Astrocyte (in vitro differentiated cells and primary cell): ENCODE measurements around the gene HOXD1. TPM values are rescaled to one million over a fixed set of nuclear protein-coding genes. Genes with fewer than 3 reads are reported as not detected.
A peak's percentile ranks its signal among the peaks of the same experiment; 100 is the strongest.

Source experiments
- DNase-seq: peaks from one replicate; pipeline ENCODE4 v3.0.0-alpha.2; 2010; ENCODE audit warnings: low read depth
- FAIRE-seq: peaks from 2 replicates; lab custom pipeline; 2011; peaks lifted over from hg19 to GRCh38; lab: Jason Lieb, UNC
- H2AFZ ChIP-seq: 2 replicates; pipeline ENCODE4 v1.6.0; 2012; ENCODE audit warnings: low read depth, low read length, inconsistent platforms
- H3K27ac ChIP-seq: 2 replicates; pipeline ENCODE4 v1.5.1; 2011; ENCODE audit warnings: low read depth, low read length, inconsistent platforms
- H3K27me3 ChIP-seq: 2 replicates; pipeline ENCODE4 v1.6.0; 2011; ENCODE audit warnings: low read length, inconsistent platforms; ENCODE audit not compliant: insufficient read depth
- H3K36me3 ChIP-seq: 2 replicates; pipeline ENCODE4 v1.5.1; 2011; ENCODE audit warnings: low read length, inconsistent platforms; ENCODE audit not compliant: insufficient read depth
- H3K4me1 ChIP-seq: 2 replicates; pipeline ENCODE4 v1.5.1; 2011; ENCODE audit warnings: low read length, inconsistent platforms; ENCODE audit not compliant: insufficient read depth
- H3K4me2 ChIP-seq: 2 replicates; pipeline ENCODE4 v1.6.0; 2012; ENCODE audit warnings: low read length, inconsistent platforms
- H3K4me3 ChIP-seq: 2 replicates; pipeline ENCODE4 v1.5.1; 2011; ENCODE audit warnings: low read depth, mild to moderate bottlenecking, low read length, inconsistent platforms; ENCODE audit not compliant: insufficient read depth
- H3K79me2 ChIP-seq: 2 replicates; pipeline ENCODE4 v1.6.0; 2012; ENCODE audit warnings: mild to moderate bottlenecking, low read length, inconsistent platforms; ENCODE audit not compliant: insufficient read depth
- H3K9ac ChIP-seq: 2 replicates; pipeline ENCODE4 v1.6.0; 2012; ENCODE audit warnings: mild to moderate bottlenecking, low read length, inconsistent platforms
- H3K9me3 ChIP-seq: 2 replicates; pipeline ENCODE4 v1.5.1; 2012; ENCODE audit warnings: low read depth, mild to moderate bottlenecking, low read length, inconsistent platforms; ENCODE audit not compliant: insufficient read depth
- H4K20me1 ChIP-seq: 2 replicates; pipeline ENCODE4 v1.6.0; 2012; ENCODE audit warnings: low read length, inconsistent platforms; ENCODE audit not compliant: insufficient read depth
- H3K27ac Mint-ChIP-seq: one replicate; pipeline ENCODE4 v1.8.0; 2021; ENCODE audit warnings: mild to moderate bottlenecking, mixed read lengths; ENCODE audit not compliant: unreplicated experiment
- H3K27me3 Mint-ChIP-seq: one replicate; pipeline ENCODE4 v1.8.0; 2021; ENCODE audit warnings: low read depth, mixed read lengths; ENCODE audit not compliant: unreplicated experiment
- H3K36me3 Mint-ChIP-seq: one replicate; pipeline ENCODE4 v1.8.0; 2021; ENCODE audit warnings: low read depth, mixed read lengths; ENCODE audit not compliant: unreplicated experiment
- H3K4me1 Mint-ChIP-seq: one replicate; pipeline ENCODE4 v1.8.0; 2021; ENCODE audit warnings: low read depth, mixed read lengths; ENCODE audit not compliant: unreplicated experiment
- H3K4me3 Mint-ChIP-seq: one replicate; pipeline ENCODE4 v1.8.0; 2021; ENCODE audit warnings: mild to moderate bottlenecking, moderate library complexity, mixed read lengths; ENCODE audit not compliant: unreplicated experiment
- H3K9me3 Mint-ChIP-seq: one replicate; pipeline ENCODE4 v1.8.0; 2021; ENCODE audit warnings: mild to moderate bottlenecking, mixed read lengths; ENCODE audit not compliant: unreplicated experiment
- CTCF ChIP-seq: IDR thresholded peaks from 2 replicates; pipeline ENCODE4 v1.5.1; 2011; ENCODE audit warnings: low read depth, mild to moderate bottlenecking, inconsistent platforms, low read length, moderate library complexity; ENCODE audit not compliant: insufficient read depth
- EZH2 ChIP-seq: IDR thresholded peaks from 2 replicates; pipeline ENCODE4 v1.6.1; 2012; ENCODE audit warnings: mild to moderate bottlenecking, low read length, inconsistent platforms; ENCODE audit not compliant: insufficient read depth
- total RNA-seq: library from RNA; stranded (reverse); gene quantifications from 2 replicates; pipeline ENCODE4 v1.2.1, GENCODE V29; 2021

The HOXD1 gene
- total RNA-seq, 1 donor from 2014 or later: not detected

DNA sequence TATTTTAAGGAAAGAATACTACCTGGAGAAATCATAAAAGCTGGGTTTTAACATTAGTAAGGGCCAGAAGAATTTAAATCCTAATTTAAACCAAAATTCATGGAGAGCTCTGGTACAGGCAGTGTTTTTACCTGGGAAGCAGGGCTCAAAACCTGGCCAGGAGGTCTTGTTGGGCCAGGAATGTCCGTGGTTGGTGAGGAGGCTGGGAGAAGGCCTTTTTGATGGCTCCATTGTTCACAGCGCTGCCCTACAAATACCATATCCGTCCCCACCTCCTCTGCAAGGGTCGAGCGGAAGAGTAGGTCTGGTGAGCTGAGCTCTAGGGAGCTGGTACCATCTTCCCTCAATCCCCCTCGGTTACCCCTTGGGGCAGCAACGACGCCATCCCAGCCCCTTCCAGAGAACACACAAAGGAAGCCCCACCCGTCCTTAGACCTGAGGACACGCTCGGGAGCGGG lies 10.9 kb upstream of the HOXD1 start:
- Histone ChIP-seq H3K4me3 (peak overlapping the region; percentile 27), H3K27ac (no peak overlapping the region)
- FAIRE-seq: no peak

GRCh38 chr2:176178038-176178756 lies 10.3 kb upstream of the HOXD1 start:
- peak overlapping the region; percentile 69 for H3K4me3 Mint-ChIP-seq
- H3K4me1 ChIP-seq: no peaks in the 10 kb centered on the region
- DNase-seq (peak; percentile 89), FAIRE-seq (no peak)
- H2AFZ ChIP-seq: peak overlapping the region; percentile 63
- peaks cover 63% of the 10 kb centered on the region for H3K27me3 ChIP-seq
- H3K36me3 ChIP-seq: no peaks in the 10 kb centered on the region
- peaks cover 89% of the 10 kb centered on the region for H3K27me3 Mint-ChIP-seq
- H3K4me2 ChIP-seq: peak overlapping the region; percentile 75
- no peak overlapping the region for H3K27ac ChIP-seq
- H3K9me3 Mint-ChIP-seq: peaks cover 12% of the 10 kb centered on the region
- no peaks in the 10 kb centered on the region for H3K36me3 Mint-ChIP-seq
- no peaks in the 10 kb centered on the region for H4K20me1 ChIP-seq
- H3K79me2 ChIP-seq: no peaks in the 10 kb centered on the region
- TF ChIP-seq CTCF: no peak
- peak; percentile 72 for TF ChIP-seq EZH2
- no peak overlapping the region for H3K9ac ChIP-seq
- H3K27ac Mint-ChIP-seq: no peak overlapping the region
- peak overlapping the region; percentile 27 for H3K4me3 ChIP-seq
- no peaks in the 10 kb centered on the region for H3K9me3 ChIP-seq
- H3K4me1 Mint-ChIP-seq: peaks cover 12% of the 10 kb centered on the region

More for the DNA sequence above, 10.9 kb upstream of the HOXD1 start:
- no peaks in the 10 kb centered on the region for H3K9me3 ChIP-seq
- no peaks in the 10 kb centered on the region for H3K79me2 ChIP-seq
- H3K27me3 ChIP-seq: peaks cover 69% of the 10 kb centered on the region
- peak; percentile 26 for DNase-seq
- H3K4me3 Mint-ChIP-seq: peak overlapping the region; percentile 45
- no peaks in the 10 kb centered on the region for H3K36me3 ChIP-seq
- H3K9ac ChIP-seq: no peak overlapping the region
- H2AFZ ChIP-seq: peak overlapping the region; percentile 30
- H3K36me3 Mint-ChIP-seq: no peaks in the 10 kb centered on the region
- no peaks in the 10 kb centered on the region for H3K4me1 ChIP-seq
- peaks cover 89% of the 10 kb centered on the region for H3K27me3 Mint-ChIP-seq
- TF ChIP-seq CTCF (no peak), EZH2 (no peak)
- no peaks in the 10 kb centered on the region for H4K20me1 ChIP-seq
- peaks cover 12% of the 10 kb centered on the region for H3K4me1 Mint-ChIP-seq
- peaks cover 13% of the 10 kb centered on the region for H3K9me3 Mint-ChIP-seq
- no peak overlapping the region for H3K27ac Mint-ChIP-seq
- H3K4me2 ChIP-seq: peak overlapping the region; percentile 75
